Epithelial cell of esophagus (primary cell): Measurements from ENCODE around the gene SHROOM3.

Experiments used
- DNase-seq: peaks from one replicate; pipeline ENCODE4 v3.0.0; 2010; ENCODE audit warnings: low read depth
- H3K4me3 ChIP-seq: 2 replicates; pipeline ENCODE4 v1.5.1; 2011; ENCODE audit warnings: mild to moderate bottlenecking, low read length, control low read depth
- CTCF ChIP-seq: IDR thresholded peaks from 2 replicates; pipeline ENCODE4 v1.5.1; 2011; ENCODE audit warnings: low read depth, mild to moderate bottlenecking, low read length, control low read depth, inconsistent platforms; ENCODE audit not compliant: insufficient read depth; ENCODE audit errors: missing control alignments

SHROOM3 gene

GRCh38 chr4:76767983-76768382, 333.0 kb downstream of the SHROOM3 start:
- DNase-seq, result peak; percentile 28
- TF ChIP-seq CTCF, result no peak

DNA sequence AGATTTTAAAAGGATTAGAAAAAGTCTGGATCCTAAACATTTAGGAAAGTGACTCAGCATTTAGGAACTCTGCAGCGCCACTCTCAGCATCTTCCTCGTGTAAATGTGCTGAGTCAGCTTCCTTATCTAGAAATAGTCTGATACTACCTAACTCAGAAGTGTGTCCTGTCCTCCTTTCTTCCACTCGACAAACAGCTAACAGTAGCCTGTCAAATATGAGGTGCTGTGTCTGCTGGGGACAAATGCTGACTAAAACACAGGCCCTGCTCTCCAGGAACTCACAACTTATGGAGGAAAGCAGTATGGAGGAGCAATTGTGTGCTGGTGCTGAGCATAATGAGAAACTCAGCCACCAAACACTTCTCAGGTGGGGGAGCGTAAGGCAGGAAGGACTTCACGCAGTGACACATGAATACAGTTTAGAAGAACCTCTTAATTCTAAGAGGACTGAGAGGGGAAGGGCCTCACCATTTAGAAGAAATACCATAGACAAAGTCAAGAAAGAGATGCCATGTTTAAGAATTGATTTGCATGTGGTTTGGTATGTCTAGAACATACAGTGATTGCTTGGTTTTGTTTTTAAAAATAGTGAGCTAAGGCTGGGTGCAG, 337.6 kb downstream of the SHROOM3 start:
- H3K4me3 ChIP-seq, result no peak overlapping the region
- no peak for TF ChIP-seq CTCF
- peak; percentile 62 for DNase-seq

More at GRCh38 chr4:76767983-76768382, 333.0 kb downstream of the SHROOM3 start:
- no peak overlapping the region for H3K4me3 ChIP-seq

DNA sequence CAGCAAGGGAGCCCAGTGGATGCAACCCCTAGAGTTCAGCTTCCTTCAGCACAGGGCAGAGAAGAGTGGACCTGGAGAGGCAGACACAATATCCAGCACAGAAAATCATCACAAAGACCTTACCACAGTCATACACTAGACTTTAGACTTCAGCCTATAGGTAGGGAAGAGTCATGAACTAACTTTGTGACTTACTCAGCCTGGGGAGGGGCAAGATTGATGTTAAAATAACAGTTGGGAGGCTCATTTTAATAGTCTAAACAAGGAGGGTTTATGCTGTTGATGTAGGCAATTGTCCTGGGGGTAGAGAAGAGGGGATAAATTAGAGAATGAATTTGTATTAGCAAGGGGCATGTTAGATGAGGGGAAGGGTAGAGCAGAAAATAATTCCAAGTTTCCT, 338.7 kb downstream of the SHROOM3 start:
- no peak for TF ChIP-seq CTCF
- no peak overlapping the region for H3K4me3 ChIP-seq
- no peak for DNase-seq

DNA sequence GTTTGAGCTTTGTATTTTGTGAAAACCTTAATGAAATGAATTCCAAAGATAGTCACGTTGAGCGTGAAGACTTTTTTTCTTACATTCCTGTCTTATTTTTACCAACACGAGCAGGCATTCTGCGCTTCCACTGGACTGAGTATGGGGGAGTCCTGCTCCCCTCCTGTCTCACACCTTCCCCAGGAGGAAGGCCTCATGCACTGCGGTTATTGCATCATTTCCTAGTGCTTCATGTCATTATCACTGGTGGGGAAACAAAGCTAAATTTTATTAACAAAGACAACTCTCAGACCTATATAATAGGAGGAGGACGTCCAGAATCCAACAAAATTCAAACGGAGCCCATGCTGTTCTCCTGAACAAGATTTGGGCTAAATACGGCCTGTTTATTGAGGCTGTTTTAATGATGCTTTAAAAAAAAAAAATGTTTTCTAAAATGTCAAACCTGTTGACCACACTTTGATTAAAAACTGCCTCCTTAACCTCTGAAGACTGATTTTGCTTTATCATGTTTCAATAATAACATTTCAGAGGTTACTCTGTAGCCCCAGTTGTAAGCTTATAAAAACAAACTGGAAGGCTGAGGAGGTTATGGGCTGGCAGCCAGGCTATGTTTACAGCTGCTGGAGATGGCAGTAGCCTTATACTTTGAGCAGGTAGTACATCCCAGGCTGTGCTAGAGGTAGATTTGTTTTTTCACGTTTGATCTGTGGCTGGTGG, 344.9 kb downstream of the SHROOM3 start:
- DNase-seq, result no peak
- TF ChIP-seq CTCF, result no peak
- no peak overlapping the region for H3K4me3 ChIP-seq

DNA sequence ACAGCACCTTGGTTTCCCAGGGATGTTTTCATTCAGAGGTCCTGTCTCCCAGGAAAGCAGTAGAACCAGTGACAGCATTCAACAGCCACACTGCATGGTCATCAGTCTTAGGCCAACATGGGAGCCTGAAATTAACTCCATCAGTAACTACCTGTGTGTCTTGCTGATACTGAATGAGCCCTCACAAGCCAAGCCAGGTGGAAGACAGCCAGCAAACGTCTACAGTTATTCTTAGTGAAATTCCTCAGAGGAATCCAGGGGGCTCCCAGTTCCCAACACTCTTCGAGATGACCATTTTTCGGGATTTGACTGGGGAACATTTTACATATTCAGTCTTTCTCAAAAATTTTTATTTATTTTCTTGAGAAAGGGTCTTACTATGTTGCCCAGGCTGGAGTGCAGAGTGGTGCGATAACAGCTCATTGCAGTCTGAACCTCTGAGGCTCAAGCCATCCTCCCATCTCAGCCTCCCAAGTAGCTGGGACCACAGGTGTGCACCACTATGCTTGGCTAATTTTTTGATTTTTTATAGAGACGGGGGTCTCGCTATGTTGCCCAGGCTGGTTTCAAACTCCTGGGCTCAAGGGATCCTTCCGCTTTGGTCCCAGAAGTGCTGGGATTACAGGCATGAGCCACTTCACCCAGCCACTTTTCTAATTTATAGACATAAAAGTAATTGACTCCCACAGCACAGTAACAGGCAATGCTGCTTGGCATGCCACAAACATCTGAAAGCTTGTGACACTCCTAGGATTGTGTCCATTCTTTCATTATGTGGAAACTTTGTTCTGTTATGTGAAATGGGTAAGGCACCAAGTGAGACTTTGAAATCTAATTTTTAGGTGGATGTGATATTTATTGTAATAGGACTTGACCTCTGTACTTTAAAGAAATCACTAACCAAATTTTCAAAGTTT, 346.0 kb downstream of the SHROOM3 start:
- H3K4me3 ChIP-seq, result no peak overlapping the region
- no peak for TF ChIP-seq CTCF
- DNase-seq, result no peak

GRCh38 chr4:76781698-76782595, 346.9 kb downstream of the SHROOM3 start:
- no peak for TF ChIP-seq CTCF
- DNase-seq, result peak; percentile 99
- peak overlapping the region; percentile 46 for H3K4me3 ChIP-seq
